Transverse colon (tissue), 4 donors: ENCODE results near the gene PTPDC1.

Experiments used
- CTCF ChIP-seq, 5 experiments: fragments of 200-600 bp in 3 of 5; fragments of 450-650 bp in 2 of 5; sonication (generic) in 3 of 5; IDR thresholded peaks; 1 replicate in 2 of 5; 2 replicates in 3 of 5; pipeline ENCODE4 v1.5.1; 2016 to 2017; ENCODE audit warnings: antibody characterized with exemption in 5 of 5, inconsistent platforms in 3 of 5, mild to moderate bottlenecking in 2 of 5, moderate library complexity in 1 of 5
- EP300 ChIP-seq: sonication (generic); formaldehyde crosslinking; IDR thresholded peaks from one replicate; pipeline ENCODE4 v1.6.1; 2017; ENCODE audit warnings: antibody characterized with exemption, low read depth
- POLR2A ChIP-seq: fragments of 450-650 bp; IDR thresholded peaks from one replicate; pipeline ENCODE4 v1.6.1; 2016; ENCODE audit warnings: antibody characterized with exemption, mild to moderate bottlenecking, moderate library complexity
- POLR2AphosphoS5 ChIP-seq, 3 donors: sonication (generic); formaldehyde crosslinking; IDR thresholded peaks; one replicate each; pipeline ENCODE4 v1.6.1; 2016; ENCODE audit warnings: antibody characterized with exemption in 3 of 3

- no peak for TF ChIP-seq CTCF (IDR thresholded peaks at IDR 0.05)
- no peak for TF ChIP-seq POLR2A
- TF ChIP-seq POLR2AphosphoS5 (IDR thresholded peaks at IDR 0.05) = no peak
- TF ChIP-seq EP300 = no peak
Observed at GRCh38 chr9:94061864-94062263, 22.4 kb upstream of the PTPDC1 start.
